Esophagus (tissue), 2 donors: ENCODE results near the gene TEX52. TPM values are rescaled to one million over a fixed set of nuclear protein-coding genes. Genes with fewer than 3 reads are reported as not detected.
"Not testable (repeated sequence)": the region's sequence is repeated elsewhere in the genome, so short reads cannot be mapped to it uniquely, and the experiment has no call there.

ENCODE experiments used
- H3K27ac ChIP-seq, 2 donors: one replicate each; pipeline ENCODE4 v1.5.1; 2013; ENCODE audit warnings: low read depth in 2 of 2, mild to moderate bottlenecking in 2 of 2, inconsistent platforms in 1 of 2, low read length in 1 of 2, moderate library complexity in 1 of 2
- H3K27me3 ChIP-seq, 2 donors: one replicate each; pipeline ENCODE4 v1.6.1; 2013; ENCODE audit warnings: low read length in 2 of 2, control low read depth in 1 of 2, mild to moderate bottlenecking in 1 of 2; ENCODE audit not compliant: insufficient read depth in 2 of 2, control insufficient read depth in 1 of 2
- H3K36me3 ChIP-seq, 2 donors: one replicate each; pipeline ENCODE4 v1.6.1; 2013; ENCODE audit warnings: low read length in 1 of 2; ENCODE audit not compliant: control insufficient read depth in 2 of 2, insufficient read depth in 2 of 2
- H3K4me1 ChIP-seq, 2 donors: one replicate each; pipeline ENCODE4 v1.6.1; 2013; ENCODE audit warnings: low read length in 1 of 2; ENCODE audit not compliant: control insufficient read depth in 2 of 2, insufficient read depth in 2 of 2
- H3K4me3 ChIP-seq, 2 donors: one replicate each; pipeline ENCODE4 v1.5.1; 2013; ENCODE audit warnings: low read length in 2 of 2, mild to moderate bottlenecking in 2 of 2, low read depth in 1 of 2, moderate library complexity in 1 of 2
- H3K9me3 ChIP-seq, 2 donors: one replicate each; pipeline ENCODE4 v1.6.1; 2013; ENCODE audit warnings: mild to moderate bottlenecking in 2 of 2, low read depth in 1 of 2, low read length in 1 of 2, moderate library complexity in 1 of 2; ENCODE audit not compliant: control insufficient read depth in 2 of 2, insufficient read depth in 1 of 2
- WGBS, 2 donors: extraction: QIAGEN DNeasy Blood & Tissue Kit; methylation state at CpG; one replicate each; pipeline ENCODE4 v1.1.7; 2013; 5-methylcytosine and 5-hydroxymethylcytosine counted together
- polyA plus RNA-seq, 2 donors: library from polyadenylated mRNA; stranded (reverse); fragments of 200-250 nt; gene quantifications; one replicate each; pipeline ENCODE4 v1.2.3, GENCODE V29; 2013
- donor health status: healthy with polysubstance abuse.
- donor health status: Bipolar disorder and iron deficiency.

TEX52 gene
- polyA plus RNA-seq, 2 donors: not detected

GRCh38 chr12:2876431-2877046, 19.7 kb upstream of the TEX52 start:
- Histone ChIP-seq H3K4me1 (peaks cover 0 to 6% of the 10 kb centered on the region in 2 donors), H3K9me3 (no peaks in the 10 kb centered on the region), H3K36me3 (no peaks in the 10 kb centered on the region), H3K27me3 (no peaks in the 10 kb centered on the region), H3K4me3 (peak overlapping the region; percentile 64 to 86), H3K27ac (peak overlapping the region; percentile 34 to 97)
- 4% methylated on average over 37 to 38 of the region's 38 CpGs for WGBS, 2 donors

DNA sequence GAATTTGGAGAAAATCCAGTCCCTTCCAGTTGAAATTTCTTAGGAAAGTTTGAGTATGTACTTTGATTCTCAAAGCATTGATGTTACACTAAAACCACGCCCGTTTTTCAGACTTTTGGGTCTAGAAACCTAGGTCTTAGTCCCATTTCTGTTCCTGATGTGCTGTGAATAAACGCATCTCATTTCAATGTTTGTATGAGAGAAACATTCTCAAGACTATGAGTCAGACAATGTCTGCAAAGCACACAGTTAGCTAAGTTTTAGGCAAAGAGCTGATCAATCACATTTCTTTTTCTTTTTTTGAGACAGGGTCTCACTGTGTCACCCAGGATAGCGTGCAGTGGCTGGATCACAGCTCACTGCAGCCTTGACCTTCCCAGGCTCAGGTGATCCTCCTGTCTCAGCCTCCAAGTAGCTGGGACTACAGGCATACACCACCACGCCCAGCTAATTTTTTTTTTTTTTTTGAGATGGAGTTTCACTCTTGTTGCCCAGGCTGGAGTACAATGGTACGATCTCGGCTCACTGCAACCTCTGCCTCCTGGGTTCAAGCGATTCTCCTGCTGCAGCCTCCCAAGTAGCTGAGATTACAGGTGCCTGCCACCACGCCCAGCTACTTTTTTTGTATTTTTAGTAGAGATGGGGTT, 12.3 kb upstream of the TEX52 start:
- whole genome bisulfite sequencing, 2 donors: 92 to 97% methylated on average over 9 of the region's 9 CpGs
- H3K27ac ChIP-seq, H3K4me3 ChIP-seq, H3K27me3 ChIP-seq, H3K4me1 ChIP-seq, H3K36me3 ChIP-seq, H3K9me3 ChIP-seq: not testable (repeated sequence)

GRCh38 chr12:2864198-2864597, 7.4 kb upstream of the TEX52 start:
- Histone ChIP-seq H3K27me3 (no peaks in the 10 kb centered on the region), H3K27ac (no peak overlapping the region), H3K4me1 (no peaks in the 10 kb centered on the region), H3K4me3 (no peak overlapping the region), H3K9me3 (no peaks in the 10 kb centered on the region), H3K36me3 (peaks cover 0 to 13% of the 10 kb centered on the region in 2 donors)
- 96 to 97% methylated on average over 9 of the region's 9 CpGs for WGBS, 2 donors

- H3K27ac ChIP-seq, H3K4me1 ChIP-seq, H3K27me3 ChIP-seq, H3K9me3 ChIP-seq, H3K4me3 ChIP-seq: not testable (repeated sequence)
- H3K36me3 ChIP-seq: peaks cover 0 to 20% of the 10 kb centered on the region in 2 donors
- 96% methylated on average over 6 to 7 of the region's 7 CpGs for WGBS, 2 donors
These were observed 6.6 kb upstream of the TEX52 start for GRCh38 chr12:2863402-2863801.

GRCh38 chr12:2862876-2863275, 6.0 kb upstream of the TEX52 start:
- Histone ChIP-seq H3K36me3 (peaks cover 0 to 22% of the 10 kb centered on the region in 2 donors), H3K4me3 (no peak overlapping the region), H3K4me1 (no peaks in the 10 kb centered on the region), H3K27me3 (no peaks in the 10 kb centered on the region), H3K27ac (no peak overlapping the region), H3K9me3 (no peaks in the 10 kb centered on the region)
- WGBS, 2 donors: 90 to 91% methylated on average over 7 of the region's 7 CpGs

GRCh38 chr12:2860170-2860569, 3.3 kb upstream of the TEX52 start:
- peaks cover 0 to 17% of the 10 kb centered on the region in 2 donors for H3K36me3 ChIP-seq
- H3K27ac ChIP-seq: no peak overlapping the region
- H3K9me3 ChIP-seq: no peaks in the 10 kb centered on the region
- no peak overlapping the region for H3K4me3 ChIP-seq
- no peaks in the 10 kb centered on the region for H3K27me3 ChIP-seq
- no peaks in the 10 kb centered on the region for H3K4me1 ChIP-seq

DNA sequence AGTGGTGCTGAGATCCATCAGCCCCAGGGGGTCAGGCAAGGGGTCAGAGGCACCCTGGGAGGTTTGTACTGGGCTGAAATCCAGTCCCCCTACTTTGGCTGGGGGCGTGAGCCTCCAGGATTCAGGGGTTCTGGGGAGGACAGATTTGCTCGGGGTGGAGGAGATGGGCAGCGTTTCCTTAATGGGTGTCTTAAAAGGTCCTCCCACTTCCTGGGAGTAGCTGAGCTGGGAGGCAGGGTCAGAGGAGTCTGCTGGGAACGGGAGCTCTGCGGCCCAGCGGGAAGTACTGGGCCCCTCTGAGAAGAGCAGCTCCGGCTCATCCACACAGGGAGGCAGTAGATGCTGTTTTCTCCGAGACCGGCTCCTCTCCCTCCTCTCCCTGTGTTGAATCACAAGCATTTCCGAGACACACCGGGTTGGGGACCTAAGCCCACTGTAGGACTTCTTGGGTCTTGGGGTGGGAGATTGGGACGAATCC, 2.1 kb upstream of the TEX52 start:
- Histone ChIP-seq H3K36me3 (peaks cover 0 to 15% of the 10 kb centered on the region in 2 donors), H3K4me1 (no peaks in the 10 kb centered on the region), H3K4me3 (no peak overlapping the region), H3K27ac (no peak overlapping the region), H3K27me3 (no peaks in the 10 kb centered on the region), H3K9me3 (no peaks in the 10 kb centered on the region)
- 87 to 91% methylated on average over 12 of the region's 12 CpGs for WGBS, 2 donors

DNA sequence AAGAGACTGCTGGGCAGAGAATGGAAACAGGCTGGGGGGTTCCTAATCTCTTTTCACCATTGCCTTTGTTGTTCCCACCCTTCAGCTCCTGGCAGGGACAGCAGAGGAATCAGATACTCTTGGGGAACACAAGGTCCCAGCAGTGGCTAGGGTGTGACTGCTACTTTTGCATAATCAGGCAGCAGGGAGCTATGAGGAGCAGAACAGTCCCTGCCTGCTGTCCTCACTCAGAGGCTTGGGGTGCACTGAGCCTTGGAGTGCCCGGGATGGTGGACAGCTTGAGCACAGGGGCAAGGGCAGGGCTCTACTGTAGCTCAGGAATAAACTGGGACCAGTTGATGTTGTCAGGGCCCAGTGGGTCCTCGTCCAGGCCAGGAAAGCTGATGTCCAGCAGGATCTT, 1.5 kb upstream of the TEX52 start:
- no peaks in the 10 kb centered on the region for H3K9me3 ChIP-seq
- H3K27ac ChIP-seq: no peak overlapping the region
- peaks cover 0 to 15% of the 10 kb centered on the region in 2 donors for H3K36me3 ChIP-seq

GRCh38 chr12:2857576-2857975, 737 bp upstream of the TEX52 start:
- no peaks in the 10 kb centered on the region for H3K4me1 ChIP-seq
- WGBS, 2 donors: 92 to 94% methylated on average over 7 of the region's 7 CpGs
- no peaks in the 10 kb centered on the region for H3K27me3 ChIP-seq
- no peaks in the 10 kb centered on the region for H3K9me3 ChIP-seq
- peaks cover 0 to 12% of the 10 kb centered on the region in 2 donors for H3K36me3 ChIP-seq
- no peak overlapping the region for H3K27ac ChIP-seq
- no peak overlapping the region for H3K4me3 ChIP-seq

More for the DNA sequence above, 1.5 kb upstream of the TEX52 start:
- Histone ChIP-seq H3K4me3 (no peak overlapping the region), H3K4me1 (no peaks in the 10 kb centered on the region), H3K27me3 (no peaks in the 10 kb centered on the region)
- 89 to 90% methylated on average over 2 of the region's 2 CpGs for WGBS, 2 donors

DNA sequence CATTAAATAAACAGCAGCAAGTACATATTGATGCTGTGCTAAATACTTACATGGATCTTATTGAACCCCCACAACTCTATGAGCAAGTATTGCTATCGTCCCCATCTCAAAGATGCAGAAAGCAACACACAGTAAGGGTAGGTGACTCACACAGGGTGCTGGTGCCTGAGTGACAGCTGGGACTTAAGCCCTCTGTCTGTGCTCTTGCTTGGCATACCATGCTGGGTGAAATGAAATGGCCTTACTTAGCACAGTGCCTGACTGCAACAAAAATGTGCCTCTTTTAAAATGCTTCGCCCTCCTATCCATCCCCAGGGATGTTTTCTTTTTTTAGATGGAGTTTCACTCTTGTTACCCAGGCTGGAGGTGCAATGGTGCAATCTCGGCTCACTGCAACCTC, 788 bp downstream of the TEX52 start:
- Histone ChIP-seq H3K27ac (no peak overlapping the region), H3K4me3 (no peak overlapping the region), H3K27me3 (no peaks in the 10 kb centered on the region), H3K4me1 (no peaks in the 10 kb centered on the region), H3K9me3 (no peaks in the 10 kb centered on the region), H3K36me3 (peaks cover 0 to 12% of the 10 kb centered on the region in 2 donors)
- 88 to 93% methylated on average over 3 of the region's 3 CpGs for WGBS, 2 donors
